Stimulated activated CD4-positive, alpha-beta T cell treated with anti-CD3 and anti-CD28 coated beads, Interleukin-4, amount 100 ng/mL, for 1 hour (primary cell): ENCODE results near the gene RASA3.
"Not testable (repeated sequence)": the region's sequence is repeated elsewhere in the genome, so short reads cannot be mapped to it uniquely, and the experiment has no call there.

ENCODE experiments used
- DNase-seq: peaks from one replicate; pipeline ENCODE4 v3.0.0-alpha.2; 2020

The RASA3 gene

GRCh38 chr13:114155926-114156883 is 23.8 kb upstream of the RASA3 start:
- no peak for DNase-seq

DNA sequence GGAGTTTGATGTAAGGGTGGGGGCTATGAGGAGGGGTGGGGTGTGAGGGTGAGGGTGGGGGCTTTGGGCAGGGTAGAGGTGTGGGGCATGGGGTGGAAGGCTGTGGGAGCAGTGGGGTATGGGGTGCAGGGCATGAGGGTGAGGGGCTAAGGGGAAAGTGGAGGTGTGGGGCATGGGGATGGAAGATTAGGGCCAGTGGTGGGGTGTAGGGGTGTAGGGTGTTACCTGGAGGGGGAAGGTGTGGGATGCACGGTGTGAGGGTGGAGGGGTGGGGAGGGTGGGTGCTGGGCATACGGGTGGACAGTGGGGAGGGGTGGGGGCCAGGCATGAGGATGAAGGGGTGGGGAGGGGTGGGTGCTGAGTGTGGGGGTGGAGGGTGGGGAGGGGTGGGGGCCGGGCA is 22.9 kb upstream of the RASA3 start:
- no peak for DNase-seq

- DNase-seq: no peak
Observed at GRCh38 chr13:114154476-114154875, 22.1 kb upstream of the RASA3 start.

GRCh38 chr13:114153485-114154080 is 21.2 kb upstream of the RASA3 start:
- DNase-seq: no peak

DNA sequence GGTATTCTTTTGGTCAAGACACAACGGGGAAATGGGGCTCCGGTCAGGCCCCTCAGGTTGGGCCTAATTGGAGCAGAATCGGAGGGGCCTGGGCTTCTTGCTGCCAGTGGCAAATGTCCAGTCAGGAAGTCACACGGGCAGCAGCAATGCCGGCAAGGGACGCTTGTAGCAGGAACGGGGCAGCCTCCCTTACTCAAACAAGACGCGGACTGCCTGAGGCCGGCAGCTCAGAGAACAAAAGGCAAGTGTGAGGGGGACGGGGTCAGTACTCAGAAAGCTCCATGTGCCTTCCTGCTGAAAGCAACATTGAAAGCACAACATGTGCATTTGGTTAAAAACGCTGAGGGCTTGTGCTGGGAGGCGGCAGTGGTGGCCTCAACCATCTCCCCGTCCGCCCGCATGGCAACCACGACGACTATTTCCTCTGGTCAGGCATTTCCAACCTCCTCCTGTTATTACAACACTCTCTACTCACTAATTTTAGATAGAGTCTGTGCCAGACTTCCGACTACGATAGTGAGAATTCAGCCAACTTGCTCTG is 20.5 kb upstream of the RASA3 start:
- no peak for DNase-seq

DNA sequence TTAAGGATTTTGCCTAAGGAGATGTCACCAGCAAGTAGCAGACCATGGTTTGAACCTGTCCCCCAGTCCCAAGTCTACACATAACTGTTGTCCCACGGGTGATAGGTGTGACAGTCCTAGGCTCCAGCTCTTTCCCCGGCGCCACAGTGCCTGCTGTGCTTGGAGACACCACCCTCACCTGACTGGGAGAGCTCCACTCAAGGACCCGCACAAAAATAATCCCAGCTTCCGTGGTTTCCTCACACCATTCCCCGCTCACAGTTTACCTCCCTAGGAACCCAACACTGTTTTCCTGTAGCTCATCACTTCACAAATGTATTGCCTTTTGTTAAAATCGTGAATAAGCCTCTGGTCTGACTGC is 19.8 kb upstream of the RASA3 start:
- DNase-seq: no peak

GRCh38 chr13:114151565-114152284 is 19.3 kb upstream of the RASA3 start:
- DNase-seq: peak; percentile 58

- no peak for DNase-seq
Observed at GRCh38 chr13:114151031-114151430, 18.6 kb upstream of the RASA3 start.

- DNase-seq: no peak
Observed at GRCh38 chr13:114149774-114150740, 17.6 kb upstream of the RASA3 start.

DNA sequence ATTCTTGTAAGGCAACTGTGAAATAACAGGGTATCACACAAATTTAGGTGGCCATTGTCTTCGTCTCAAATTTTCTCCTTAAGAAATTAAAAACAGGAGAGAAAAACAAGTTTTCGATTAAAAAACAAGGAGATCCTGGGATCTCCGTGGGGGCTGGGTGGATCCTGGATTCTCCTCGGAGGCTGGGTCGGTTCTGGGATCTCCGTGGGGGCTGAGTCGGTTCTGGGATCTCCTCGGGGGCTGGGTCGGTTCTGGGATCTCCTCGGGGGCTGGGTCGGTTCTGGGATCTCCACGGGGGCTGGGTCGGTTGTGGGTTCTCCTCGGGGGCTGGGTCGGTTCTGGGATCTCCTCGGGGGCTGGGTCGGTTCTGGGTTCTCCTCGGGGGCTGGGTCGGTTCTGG is 16.5 kb upstream of the RASA3 start:
- DNase-seq: not testable (repeated sequence)

DNA sequence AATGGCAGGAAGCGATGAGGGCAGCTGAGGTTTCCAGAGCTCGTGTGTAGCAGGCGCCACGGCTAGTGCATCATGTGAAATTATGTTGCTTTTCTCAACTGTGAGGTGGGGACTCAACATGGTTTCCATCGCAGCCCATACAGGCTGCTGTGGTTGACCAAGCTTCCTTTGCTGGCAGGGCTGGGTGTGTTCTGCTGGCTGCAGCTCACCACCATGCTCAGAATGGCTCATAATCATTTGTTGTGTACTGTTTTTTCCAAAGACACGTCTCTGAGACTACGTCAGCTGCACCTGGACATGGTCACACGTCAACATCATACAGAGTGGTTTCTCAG is 16.1 kb upstream of the RASA3 start:
- peak; percentile 51 for DNase-seq

DNA sequence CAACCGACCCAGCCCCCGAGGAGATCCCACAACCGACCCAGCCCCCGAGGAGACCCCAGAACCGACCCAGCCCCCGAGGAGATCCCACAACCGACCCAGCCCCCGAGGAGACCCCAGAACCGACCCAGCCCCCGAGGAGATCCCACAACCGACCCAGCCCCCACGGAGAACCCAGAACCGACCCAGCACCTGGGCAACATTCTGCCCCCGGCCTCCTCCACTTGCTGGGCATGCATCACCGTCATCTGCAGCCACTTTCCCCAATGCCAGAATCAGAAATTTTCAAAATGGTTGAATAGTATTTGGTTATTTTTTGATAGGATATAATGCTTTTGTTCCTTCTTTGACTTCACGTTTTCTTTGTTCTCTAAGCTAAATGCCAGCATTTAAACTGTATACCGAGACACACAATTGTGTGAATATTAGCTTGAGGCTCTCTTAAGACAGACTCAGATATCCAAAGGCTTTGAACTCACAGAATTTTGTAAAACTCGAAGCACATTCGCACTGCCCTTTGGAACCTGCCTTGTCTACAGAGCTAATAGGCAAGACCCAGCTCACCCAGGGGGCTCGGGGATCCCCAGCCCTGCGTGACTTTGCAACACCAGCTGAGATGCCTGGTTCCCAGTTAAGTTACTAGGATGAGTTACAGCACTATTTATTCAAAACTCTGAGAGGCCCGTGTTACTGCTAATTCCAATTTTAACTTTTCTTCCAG is 15.5 kb upstream of the RASA3 start:
- DNase-seq: no peak

DNA sequence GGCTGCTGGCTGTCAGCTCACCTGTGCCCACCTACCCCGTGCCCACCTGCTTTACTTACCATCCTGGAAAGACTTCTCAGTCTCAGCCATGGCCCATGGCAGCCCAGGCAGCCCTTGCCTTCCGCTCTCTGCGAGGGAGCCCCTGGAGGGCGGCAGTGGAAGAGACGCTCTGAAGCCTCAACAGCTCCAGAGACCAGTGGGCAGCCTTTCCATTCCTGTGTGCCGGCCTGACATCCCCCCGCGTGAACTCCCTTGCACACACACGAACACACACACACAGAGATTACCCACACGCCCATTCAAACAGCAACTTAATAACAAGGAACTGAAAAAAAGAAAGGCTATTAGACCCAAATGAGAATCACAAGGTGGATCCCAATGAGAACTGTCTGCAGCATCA is 14.2 kb upstream of the RASA3 start:
- DNase-seq: no peak

GRCh38 chr13:114146173-114146572 is 13.8 kb upstream of the RASA3 start:
- DNase-seq: no peak

- no peak for DNase-seq
Observed at GRCh38 chr13:114145722-114146121, 13.3 kb upstream of the RASA3 start.

- peak; percentile 1 for DNase-seq
Observed at GRCh38 chr13:114145256-114145655, 12.8 kb upstream of the RASA3 start.

DNA sequence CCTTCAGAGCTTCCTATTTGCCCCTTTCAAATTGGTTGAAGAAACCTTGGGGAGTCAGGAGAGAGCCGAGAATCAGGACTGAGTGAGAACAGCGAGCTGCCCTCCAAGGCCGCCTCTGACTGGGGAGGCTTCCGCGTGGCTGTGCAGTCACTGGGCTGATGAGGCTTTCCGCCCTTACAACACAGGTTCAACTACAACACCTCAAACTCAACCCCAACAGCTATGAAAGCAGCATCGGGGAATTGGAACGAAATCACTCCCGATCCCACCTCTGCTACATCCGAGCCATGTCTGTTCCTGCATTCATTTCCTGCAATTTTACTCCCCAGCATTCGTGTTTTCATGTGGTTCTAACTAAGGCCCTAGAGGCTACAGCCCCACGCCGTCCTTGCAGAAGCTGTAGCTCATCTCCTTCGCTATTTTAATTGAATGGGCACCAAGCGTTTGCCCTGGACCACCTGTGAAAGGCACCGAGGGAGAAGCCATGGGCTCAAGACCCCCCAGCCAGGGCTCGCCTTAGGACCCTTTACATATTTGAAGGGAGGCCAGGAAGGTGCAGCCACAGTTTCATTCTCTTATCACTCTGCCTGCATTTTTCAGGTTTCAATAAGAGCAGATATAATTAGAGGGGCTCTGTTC is 12.3 kb upstream of the RASA3 start:
- peak; percentile 1 for DNase-seq

DNA sequence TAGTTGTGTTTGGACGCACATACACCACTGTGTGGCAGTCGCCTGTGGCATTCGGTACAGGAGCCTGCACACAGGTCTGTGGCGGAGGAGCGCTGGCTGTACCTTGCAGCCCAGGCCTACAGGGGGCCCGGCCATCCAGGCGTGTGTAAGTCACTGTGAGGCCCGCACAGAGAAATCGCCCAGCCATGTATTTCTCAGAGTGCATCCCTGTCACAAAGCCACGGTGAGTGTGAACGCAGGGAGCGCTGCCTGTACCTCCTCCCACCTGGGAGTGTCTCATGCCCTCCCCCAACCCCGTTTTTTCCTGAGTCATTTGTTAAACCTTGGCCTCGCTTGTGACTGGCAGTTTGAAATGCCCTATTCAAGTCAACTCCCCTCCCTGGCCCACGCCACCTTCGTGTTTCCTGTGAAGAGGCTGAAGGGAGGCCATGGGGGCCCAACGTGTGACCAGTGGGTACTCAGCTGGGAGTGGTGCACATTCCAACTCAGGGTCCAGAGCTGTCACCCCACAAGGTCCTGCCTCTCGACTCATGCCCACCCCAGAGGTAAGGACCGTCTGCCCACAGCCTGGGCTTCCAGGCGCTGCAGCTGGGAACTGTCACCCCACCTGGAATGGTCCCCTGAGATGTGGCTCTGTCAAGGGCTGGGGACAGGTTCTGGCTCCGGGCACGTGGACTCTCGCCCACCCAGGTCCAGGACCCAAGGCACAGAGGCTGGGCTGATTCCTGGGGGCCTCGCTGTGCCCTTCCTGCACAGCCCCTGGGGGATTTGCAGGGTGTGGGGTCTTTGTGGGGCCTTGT is 11.6 kb upstream of the RASA3 start:
- DNase-seq: peak; percentile 48

- peak; percentile 14 for DNase-seq
Observed at GRCh38 chr13:114142640-114143490, 10.4 kb upstream of the RASA3 start.
